Stimulated activated CD8-positive, alpha-beta memory T cell treated with anti-CD3 and anti-CD28 coated beads, Interleukin-12 subunit alpha, Interleukin-12 subunit beta, amount 100 ng/mL, for 4 hours (primary cell): Measurements from ENCODE around the gene RAD51B.

Source experiments
- DNase-seq: peaks from one replicate; pipeline ENCODE4 v3.0.0-alpha.2; 2020; ENCODE audit warnings: low read depth

The RAD51B gene

DNA sequence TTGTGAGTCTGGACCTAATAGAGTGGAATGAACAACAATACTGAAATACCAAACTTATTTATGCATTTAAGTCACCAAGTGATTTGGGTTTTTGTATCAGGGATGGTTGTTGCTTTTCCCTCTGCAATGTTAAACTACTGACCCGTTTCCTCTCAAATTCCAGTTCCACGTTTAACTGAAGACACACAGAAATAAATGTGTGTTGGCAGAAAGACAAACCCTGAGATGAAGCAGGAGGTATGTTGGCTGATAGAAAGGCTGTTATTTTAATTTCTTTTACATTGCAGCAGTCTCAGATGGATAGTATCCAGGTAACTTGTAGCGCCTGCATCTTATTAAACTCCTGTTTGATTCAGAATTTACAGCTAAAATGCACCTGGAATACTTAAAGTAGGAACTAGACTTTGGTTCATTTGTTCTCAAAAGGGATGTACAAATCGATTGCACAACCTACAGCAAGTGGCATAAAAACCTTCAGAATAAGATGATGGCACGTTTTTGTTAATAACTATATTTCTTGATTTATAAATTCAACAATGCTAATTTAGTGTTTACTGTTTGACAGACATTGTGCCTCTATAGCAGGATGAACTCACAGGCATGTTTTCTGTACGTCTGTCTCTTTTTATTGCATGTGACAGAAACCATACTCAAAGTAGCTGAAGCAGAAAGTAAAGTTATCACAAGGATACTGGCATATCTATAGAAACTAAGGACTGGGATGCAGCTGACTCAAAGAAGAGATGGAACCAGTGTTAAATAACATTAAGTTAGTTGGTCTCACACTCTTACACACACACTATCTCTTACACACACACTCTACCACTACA, 567.6 kb downstream of the RAD51B start:
- no peak for DNase-seq

GRCh38 chr14:68389943-68390342, 570.4 kb downstream of the RAD51B start:
- no peak for DNase-seq

DNA sequence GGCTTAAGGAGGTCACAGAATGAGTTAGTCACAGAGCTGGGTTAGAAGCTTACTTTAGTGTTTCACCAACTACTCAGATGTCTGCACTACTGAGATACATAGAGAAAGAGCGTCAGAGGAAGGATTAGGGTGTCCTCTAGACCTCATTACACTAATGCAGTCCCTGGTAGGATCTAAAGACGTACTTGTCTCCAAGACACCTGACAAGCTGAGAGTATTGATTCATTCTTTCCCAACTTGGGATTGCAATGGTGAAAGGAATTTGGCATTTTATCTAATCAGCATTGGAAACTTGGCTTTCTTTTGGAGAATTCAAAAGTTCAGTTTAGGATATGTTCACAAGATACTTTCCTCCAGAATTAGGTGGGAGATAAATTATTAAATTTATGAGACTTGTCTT, 571.2 kb downstream of the RAD51B start:
- DNase-seq: no peak

- no peak for DNase-seq
Measured at GRCh38 chr14:68391311-68392014, 571.9 kb downstream of the RAD51B start.

DNA sequence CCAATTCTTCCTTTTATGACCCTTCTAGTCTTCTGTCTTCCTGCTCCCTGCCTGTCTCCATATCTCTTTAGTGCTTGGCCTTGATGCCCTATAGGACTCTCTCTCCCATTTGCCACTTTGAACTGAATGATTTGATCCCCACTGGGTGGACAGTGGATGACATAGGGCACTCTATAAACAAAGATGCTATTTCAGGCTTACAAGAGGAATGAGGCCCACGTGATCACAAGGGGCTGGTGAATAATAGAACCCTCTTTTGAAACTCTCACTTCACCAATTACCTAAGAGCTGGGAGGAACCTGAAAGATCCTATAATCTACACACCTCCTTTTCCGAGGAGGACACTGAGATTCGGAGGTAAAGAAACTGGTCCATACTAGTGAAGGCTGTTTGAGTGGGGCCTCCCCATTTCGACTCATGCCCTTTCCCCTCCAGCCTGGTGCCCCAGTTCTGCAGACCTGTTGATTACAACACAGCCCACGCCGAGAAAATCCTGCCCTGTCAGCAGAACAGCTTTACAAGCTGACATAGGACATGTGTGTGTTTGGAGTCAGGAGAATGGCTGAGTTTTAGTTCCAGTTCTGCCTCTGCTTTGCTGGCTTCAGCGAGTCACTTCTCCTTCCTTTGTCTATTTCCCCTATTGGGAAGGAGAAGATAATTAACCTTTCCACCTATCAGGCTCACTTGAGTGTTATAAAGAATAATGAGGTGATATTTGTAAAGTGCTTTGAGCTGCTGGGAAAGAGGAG, 573.0 kb downstream of the RAD51B start:
- DNase-seq: no peak

GRCh38 chr14:68393259-68393658, 573.7 kb downstream of the RAD51B start:
- DNase-seq: no peak

GRCh38 chr14:68394118-68394763, 574.7 kb downstream of the RAD51B start:
- DNase-seq: no peak

DNA sequence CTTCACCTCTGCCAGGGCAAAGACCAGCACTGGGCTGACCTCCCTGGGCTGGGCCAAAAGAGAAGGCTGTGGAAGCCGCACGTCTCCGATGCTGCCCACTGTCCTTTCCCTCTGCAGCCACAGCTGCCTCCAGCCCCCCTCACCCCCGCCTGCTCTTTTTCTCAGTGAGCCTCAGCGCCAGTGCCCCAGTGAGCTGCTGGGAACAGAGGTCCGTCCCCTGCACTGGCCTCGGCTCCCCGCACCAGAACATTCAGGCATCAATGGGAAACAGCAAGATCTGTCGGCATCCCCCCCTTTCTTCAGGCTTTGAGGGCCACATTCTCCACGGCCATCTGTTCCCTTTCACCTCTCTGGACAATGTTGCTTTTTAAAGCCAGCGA, 575.2 kb downstream of the RAD51B start:
- no peak for DNase-seq

DNA sequence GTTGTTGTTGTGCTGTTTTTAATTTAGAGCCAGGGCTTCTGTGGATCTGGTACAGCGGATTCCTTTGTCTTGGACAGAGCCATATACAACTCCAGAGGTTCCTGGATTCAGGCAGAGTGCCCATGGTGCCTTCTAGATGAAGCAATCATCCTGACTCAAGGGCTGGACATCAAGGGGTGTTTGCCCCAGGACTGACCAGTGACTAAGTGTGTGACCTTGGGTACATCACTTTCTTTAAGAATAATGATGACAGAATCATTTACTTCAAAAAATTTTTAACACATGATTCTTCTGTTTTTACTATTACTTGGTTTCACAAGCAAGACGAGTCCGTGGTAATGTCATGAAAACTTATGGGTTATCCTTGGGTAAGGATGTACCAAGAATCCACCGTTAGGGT, 576.0 kb downstream of the RAD51B start:
- no peak for DNase-seq

DNA sequence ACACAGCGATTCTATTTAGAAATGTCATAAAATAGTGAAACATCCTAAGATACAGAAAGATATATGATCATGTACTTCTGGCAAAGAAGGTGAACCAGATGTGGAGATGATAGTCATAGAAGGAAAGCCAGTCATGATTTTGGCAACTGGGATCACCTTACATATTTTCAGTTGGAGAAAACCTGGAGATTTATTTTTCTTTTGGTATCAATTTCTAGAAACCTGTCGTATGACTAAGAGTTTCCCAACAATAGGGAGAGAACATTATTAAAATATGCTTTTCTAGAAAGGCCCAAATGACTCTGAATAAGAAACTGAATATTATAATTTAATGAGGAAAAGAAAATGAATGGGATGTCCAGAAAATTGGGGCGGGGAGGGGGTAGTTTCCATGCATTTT, 576.9 kb downstream of the RAD51B start:
- no peak for DNase-seq

DNA sequence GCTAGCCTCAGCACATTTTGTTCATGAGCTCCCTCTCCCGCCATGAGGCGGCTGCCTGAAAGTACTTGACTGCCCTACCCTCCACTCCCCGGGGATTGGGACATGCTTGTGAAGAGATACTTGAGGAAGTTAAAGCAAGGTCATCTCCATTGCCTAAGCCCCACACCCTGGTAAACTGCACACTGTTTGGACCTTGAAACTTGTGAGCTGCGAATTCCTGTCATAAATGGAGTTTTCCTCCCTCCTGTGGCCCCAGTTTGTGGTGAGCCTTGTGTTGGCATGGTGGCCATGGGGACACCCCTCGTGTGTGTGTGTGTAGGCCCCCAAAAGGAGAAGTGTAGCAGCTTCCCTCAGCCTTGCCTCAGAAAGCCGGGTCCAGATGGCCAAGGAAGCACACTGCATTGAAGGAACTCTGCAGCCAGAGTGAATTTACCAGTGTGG, 577.8 kb downstream of the RAD51B start:
- no peak for DNase-seq

DNA sequence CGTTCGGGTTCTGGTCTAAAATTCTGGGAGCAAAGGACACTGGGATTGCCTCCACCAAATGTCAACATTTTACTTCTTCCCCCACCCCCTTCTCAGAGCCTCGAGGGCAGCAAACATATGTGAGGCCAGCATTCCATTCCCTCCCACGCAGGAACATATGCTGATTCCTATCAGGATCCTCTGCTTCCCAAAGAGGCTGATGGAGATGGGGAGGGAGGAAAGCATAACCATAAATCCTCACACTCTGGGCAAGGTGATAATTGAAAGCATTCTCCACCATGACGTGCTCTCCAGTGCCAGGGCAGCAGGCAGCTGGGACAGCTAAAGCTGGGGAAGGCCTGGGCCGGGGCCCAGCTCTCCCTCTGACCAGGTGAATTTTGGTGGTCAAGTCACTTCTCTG, 578.2 kb downstream of the RAD51B start:
- DNase-seq: no peak

DNA sequence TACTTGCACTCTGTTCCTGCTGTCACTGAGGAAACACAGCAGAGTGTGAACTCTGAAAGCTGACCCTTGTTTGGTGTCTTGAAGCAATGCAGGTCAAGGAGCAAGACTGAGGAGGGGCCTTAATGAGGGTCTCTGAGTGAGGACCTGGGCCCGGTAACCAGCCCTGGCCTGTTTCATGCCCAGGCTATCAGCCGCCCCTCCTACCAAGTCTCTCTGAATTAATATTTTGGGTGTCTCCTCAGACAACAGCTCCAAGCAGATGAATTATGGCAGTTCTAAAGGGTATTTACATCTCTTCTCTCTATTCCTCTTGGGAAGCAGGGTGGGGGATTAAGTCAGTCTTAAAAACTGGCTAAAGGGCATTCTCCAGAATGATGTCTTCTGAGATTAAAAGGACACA, 578.8 kb downstream of the RAD51B start:
- no peak for DNase-seq

- no peak for DNase-seq
Measured at GRCh38 chr14:68399971-68400370, 580.4 kb downstream of the RAD51B start.

- no peak for DNase-seq
Measured at GRCh38 chr14:68401317-68401716, 581.7 kb downstream of the RAD51B start.

GRCh38 chr14:68401855-68402254, 582.3 kb downstream of the RAD51B start:
- DNase-seq: no peak

GRCh38 chr14:68402525-68403101, 583.0 kb downstream of the RAD51B start:
- DNase-seq: no peak

- DNase-seq: no peak
Measured at GRCh38 chr14:68403191-68404145, 583.9 kb downstream of the RAD51B start.

DNA sequence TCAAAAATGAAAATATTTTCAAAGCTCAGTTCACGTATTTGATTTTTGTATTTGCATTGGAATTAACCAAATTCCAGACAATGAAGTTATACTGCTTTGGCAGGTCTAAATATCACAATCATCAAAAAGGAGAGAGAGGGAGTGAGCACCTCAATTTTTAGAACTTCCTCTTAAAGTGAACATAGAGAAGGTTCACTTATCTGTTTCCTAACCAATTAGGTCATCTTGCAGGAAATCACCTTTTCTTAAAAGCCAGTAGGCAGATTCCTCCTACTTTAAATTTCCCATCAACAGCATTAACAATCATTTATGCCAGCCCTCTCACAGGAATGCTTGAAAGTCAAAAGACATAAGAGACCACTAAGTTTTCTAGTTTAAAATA, 584.6 kb downstream of the RAD51B start:
- no peak for DNase-seq

- DNase-seq: no peak
Measured at GRCh38 chr14:68404652-68405183, 585.1 kb downstream of the RAD51B start.

DNA sequence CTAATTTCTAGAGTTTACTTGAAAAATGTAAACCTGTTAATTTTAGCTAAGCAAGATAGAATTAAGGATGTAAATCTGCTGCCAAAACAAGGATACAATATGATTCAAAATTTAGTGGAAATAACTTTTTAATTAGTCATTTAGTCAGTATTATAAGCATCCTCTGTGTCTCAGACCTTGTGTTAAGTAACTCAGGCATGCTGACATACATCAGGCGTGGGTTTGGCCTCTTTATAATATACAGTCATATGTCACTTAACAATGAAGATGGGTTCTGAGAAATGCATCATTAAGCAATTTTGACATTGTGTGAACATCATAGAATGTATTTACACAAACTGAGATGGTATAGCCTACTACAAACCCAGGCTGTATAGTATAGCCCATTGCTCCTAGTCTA, 586.4 kb downstream of the RAD51B start:
- no peak for DNase-seq
